ENCODE data around the gene FAM110A. TPM values are rescaled to one million over a fixed set of nuclear protein-coding genes. Genes with fewer than 3 reads are reported as not detected.
"Not testable (repeated sequence)": the region's sequence is repeated elsewhere in the genome, so short reads cannot be mapped to it uniquely, and the experiment has no call there.

The FAM110A gene
- total RNA-seq, 1 donor from 2014 or later = 11.0 TPM

DNA sequence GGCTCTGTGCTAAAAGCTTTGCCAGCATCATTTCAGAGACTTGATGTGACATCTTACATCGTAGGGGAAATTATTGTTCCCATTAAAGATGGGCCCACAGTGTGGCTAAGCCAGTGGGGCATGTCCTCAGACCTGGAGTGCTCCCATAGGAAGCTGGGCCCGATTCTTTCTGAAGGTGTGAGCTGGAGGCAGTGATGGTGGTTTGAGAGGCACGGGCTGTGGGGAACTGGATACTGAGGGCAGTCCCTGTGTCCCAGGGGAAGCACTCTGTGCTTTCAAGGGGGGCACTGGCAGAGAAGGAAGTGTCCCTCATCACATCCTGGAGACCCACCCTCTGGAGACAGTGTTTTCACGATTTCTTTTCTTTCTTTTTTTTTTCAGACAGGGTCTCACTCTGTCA, 8.6 kb upstream of the FAM110A start:
- H3K27me3 Mint-ChIP-seq = peaks cover 3% of the 10 kb centered on the region
- H3K4me3 Mint-ChIP-seq = no peak overlapping the region
- no peak overlapping the region for H3K27ac Mint-ChIP-seq
- no peaks in the 10 kb centered on the region for H3K36me3 Mint-ChIP-seq (ENCODE audit: low read depth)
- CTCF ChIA-PET = no interaction called here
- TF ChIP-seq, protein P1, sequence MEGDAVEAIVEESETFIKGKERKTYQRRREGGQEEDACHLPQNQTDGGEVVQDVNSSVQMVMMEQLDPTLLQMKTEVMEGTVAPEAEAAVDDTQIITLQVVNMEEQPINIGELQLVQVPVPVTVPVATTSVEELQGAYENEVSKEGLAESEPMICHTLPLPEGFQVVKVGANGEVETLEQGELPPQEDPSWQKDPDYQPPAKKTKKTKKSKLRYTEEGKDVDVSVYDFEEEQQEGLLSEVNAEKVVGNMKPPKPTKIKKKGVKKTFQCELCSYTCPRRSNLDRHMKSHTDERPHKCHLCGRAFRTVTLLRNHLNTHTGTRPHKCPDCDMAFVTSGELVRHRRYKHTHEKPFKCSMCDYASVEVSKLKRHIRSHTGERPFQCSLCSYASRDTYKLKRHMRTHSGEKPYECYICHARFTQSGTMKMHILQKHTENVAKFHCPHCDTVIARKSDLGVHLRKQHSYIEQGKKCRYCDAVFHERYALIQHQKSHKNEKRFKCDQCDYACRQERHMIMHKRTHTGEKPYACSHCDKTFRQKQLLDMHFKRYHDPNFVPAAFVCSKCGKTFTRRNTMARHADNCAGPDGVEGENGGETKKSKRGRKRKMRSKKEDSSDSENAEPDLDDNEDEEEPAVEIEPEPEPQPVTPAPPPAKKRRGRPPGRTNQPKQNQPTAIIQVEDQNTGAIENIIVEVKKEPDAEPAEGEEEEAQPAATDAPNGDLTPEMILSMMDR (IDR thresholded peaks at IDR 0.05) = no peak
- POLR2A ChIA-PET = no interaction called here
- DNase-seq = no peak
- H3K9me3 Mint-ChIP-seq = no peaks in the 10 kb centered on the region
- intact Hi-C loops (cut with micrococcal nuclease) = no loop called here
- no peak for ATAC-seq (ENCODE audit: low read depth)
- H3K4me1 Mint-ChIP-seq = no peaks in the 10 kb centered on the region

DNA sequence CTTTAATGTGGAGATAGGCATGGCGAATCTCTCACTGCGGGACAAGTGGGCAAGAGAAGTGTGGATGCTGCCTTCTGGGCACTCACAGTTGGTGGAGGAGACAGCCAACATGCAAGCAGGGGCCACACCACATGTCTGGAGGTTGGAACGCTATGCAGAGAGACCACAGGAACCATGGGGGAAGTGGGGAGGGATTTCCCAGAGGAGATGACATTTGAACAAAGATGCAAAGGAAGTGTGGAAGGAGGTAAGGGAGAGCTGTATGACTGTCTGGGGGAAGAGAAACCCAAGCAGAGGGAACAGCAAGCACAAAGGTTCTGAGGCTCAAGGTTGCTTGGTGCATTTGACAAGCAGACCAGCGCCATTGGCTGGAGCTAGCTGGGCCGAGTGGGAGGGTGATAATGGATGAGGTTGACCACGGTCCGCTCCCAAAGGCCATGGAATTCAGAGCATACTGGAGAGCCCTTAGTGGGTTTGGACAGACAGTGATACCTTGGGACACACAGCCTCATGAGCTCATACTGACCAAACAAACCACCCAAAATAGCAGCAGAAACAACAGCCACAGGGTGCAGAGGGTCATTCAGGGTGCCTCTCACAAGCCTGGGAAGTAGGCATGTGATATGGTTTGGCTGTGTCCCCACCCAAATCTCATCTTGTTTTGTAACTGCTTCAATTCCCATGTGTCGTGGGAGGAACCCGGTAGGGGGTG, 7.6 kb upstream of the FAM110A start:
- Mint-ChIP-seq H3K9me3 (no peaks in the 10 kb centered on the region), H3K4me3 (no peak overlapping the region), H3K4me1 (no peaks in the 10 kb centered on the region), H3K27ac (no peak overlapping the region), H3K27me3 (peaks cover 3% of the 10 kb centered on the region), H3K36me3 (ENCODE audit: low read depth) (no peaks in the 10 kb centered on the region)
- ATAC-seq (ENCODE audit: low read depth) (no peak), DNase-seq (no peak)
- intact Hi-C loops (cut with micrococcal nuclease) = no loop called here
- CTCF ChIA-PET = no interaction called here
- POLR2A ChIA-PET = no interaction called here
- TF ChIP-seq, protein P1 (IDR thresholded peaks at IDR 0.05) = no peak

DNA sequence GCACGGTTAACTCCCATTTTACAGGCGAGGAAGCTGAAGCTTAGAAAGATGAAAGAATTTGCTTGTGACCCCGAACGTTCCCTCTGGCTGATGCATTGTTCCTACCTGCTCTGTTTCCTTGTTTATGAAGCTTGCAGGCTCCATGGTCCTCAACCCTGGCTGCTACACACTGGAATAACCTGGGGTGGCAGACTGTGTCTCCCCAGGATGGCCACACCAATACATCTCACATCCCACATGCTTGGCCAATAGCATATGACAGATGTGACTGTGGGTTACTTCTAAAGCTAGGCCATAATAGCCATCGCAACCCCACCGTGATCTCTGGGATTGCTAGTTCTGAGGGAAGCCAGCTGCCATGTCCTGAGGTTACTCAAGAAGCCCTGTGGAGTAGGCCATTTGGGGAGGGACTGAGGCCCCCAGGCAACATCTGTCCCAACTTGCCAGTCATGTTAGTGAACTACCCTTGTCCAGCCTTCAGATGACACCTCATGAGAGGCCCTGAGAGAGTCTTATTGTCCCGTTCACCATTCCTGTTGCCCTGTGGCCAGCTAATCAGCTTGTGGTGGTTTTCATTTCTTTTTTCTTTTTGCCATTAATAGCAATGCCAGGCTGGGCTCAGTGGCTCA, 6.7 kb upstream of the FAM110A start:
- ATAC-seq (ENCODE audit: low read depth) = no peak
- TF ChIP-seq, protein P1 (IDR thresholded peaks at IDR 0.05) = no peak
- H3K4me1 Mint-ChIP-seq = no peaks in the 10 kb centered on the region
- intact Hi-C loops (cut with micrococcal nuclease) = no loop called here
- CTCF ChIA-PET = interaction anchor here (1.5 kb wide), 1 partner anchor 129 kb away, joined by 3 read pairs; no protein-coding TSS in a partner anchor
- no peak overlapping the region for H3K4me3 Mint-ChIP-seq
- H3K27me3 Mint-ChIP-seq = peaks cover 3% of the 10 kb centered on the region
- no peaks in the 10 kb centered on the region for H3K9me3 Mint-ChIP-seq
- no peak overlapping the region for H3K27ac Mint-ChIP-seq
- H3K36me3 Mint-ChIP-seq (ENCODE audit: low read depth) = no peaks in the 10 kb centered on the region
- DNase-seq = no peak
- POLR2A ChIA-PET = no interaction called here

DNA sequence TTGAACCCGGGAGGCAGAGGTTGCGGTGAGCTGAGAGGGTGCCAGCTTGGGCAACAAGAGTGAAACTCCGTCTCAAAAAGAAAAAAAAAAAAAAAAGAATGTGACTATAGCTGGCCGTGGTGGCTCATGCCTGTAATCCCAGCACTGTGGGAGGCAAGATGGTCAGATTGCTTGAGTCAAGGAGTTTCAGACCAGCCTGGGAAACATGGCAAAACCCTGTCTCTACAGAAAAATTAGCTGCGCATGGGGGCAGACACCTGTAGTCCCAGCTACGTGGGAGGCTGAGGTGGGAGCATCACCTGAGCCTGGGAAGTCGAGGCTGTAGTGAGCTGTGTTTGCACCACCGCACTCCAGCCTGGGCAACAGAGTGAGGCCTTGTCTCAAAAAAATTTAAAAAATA, 5.5 kb upstream of the FAM110A start:
- intact Hi-C loops (cut with micrococcal nuclease); ATAC-seq (ENCODE audit: low read depth); POLR2A ChIA-PET; H3K36me3 Mint-ChIP-seq (ENCODE audit: low read depth); DNase-seq; H3K27me3 Mint-ChIP-seq; H3K4me3 Mint-ChIP-seq; H3K9me3 Mint-ChIP-seq; H3K27ac Mint-ChIP-seq; H3K4me1 Mint-ChIP-seq: not testable (repeated sequence)
- CTCF ChIA-PET = interaction anchor here (1.5 kb wide), 1 partner anchor 128 kb away, joined by 3 read pairs; no protein-coding TSS in a partner anchor

DNA sequence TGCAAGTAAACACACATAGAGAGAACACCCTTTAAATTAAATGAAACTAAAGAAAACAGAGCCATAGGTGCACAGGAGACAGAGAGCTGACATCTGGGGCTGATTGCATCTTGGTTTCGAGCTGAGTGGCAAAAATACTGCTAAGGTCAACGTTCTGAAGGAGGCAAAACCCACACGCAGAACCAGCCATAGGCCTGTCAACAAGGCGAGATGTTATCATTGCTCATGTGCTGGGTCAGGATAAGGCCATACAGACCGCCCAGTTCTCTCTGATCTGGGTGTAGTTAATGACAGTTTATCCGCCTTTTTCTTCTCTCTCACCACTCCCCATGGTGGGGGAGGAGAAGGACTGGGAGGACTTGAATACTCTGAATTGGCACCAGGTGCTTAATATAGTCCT, 4.5 kb upstream of the FAM110A start:
- TF ChIP-seq, protein P1 (IDR thresholded peaks at IDR 0.05) = no peak
- Mint-ChIP-seq H3K36me3 (ENCODE audit: low read depth) (no peaks in the 10 kb centered on the region), H3K27ac (no peak overlapping the region), H3K9me3 (no peaks in the 10 kb centered on the region), H3K4me1 (peaks cover 6% of the 10 kb centered on the region), H3K4me3 (no peak overlapping the region), H3K27me3 (peaks cover 3% of the 10 kb centered on the region)
- POLR2A ChIA-PET = no interaction called here
- ATAC-seq (ENCODE audit: low read depth) = no peak
- DNase-seq = no peak
- CTCF ChIA-PET = no interaction called here
- intact Hi-C loops (cut with micrococcal nuclease) = no loop called here

All from activated B cell treated with CpG ODN at 0.5 μM for 24 hours (primary cell).